Gastroesophageal sphincter (tissue), 3 donors: Measurements from ENCODE around the gene FGR.

Experiments used
- POLR2A ChIP-seq, 2 donors: fragments of 450-650 bp; IDR thresholded peaks; one replicate each; pipeline ENCODE4 v1.6.1; 2017; ENCODE audit warnings: antibody characterized with exemption in 2 of 2, mild to moderate bottlenecking in 2 of 2, moderate library complexity in 1 of 2
- TF ChIP-seq, protein P1 (sequence below), 4 experiments: fragments of 200-600 bp in 2 of 4; fragments of 450-650 bp in 2 of 4; sonication (generic) in 1 of 4; IDR thresholded peaks; one replicate each; pipeline ENCODE4 v1.5.1; 2017 to 2019; ENCODE audit warnings: antibody characterized with exemption in 4 of 4, mild to moderate bottlenecking in 2 of 4, moderate library complexity in 2 of 4

DNA sequence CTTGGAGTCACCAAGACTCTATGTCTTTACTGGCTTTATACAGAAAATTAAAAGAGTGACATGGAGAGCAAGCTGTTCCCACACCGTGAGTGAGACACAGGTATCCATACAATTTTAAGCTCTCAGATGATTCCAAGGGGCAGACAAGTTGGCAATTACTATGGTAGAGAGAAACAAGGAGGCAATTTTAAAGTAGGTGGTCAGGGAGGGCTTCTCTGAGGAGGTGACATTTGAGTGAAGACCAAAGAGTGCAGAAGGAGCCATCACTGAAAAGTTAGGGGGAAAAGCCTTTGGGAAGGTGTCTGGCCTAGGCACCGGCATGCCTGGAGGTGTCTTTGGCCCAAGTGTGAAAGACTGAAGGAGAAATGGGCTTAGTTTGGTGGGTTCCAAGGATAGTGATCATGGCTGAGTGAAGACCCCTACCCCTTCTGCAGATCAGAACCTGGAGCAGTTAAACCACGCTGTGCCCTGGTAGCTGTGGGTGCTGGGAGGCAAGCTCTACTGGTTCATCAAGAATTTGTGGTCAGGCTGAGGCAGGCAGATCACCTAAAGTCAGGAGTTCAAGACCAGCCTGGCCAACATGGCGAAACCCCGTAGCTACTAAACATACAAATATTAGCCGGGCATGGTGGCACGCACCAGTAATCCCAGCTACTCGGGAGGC lies 26.6 kb upstream of the FGR start:
- TF ChIP-seq, protein P1, sequence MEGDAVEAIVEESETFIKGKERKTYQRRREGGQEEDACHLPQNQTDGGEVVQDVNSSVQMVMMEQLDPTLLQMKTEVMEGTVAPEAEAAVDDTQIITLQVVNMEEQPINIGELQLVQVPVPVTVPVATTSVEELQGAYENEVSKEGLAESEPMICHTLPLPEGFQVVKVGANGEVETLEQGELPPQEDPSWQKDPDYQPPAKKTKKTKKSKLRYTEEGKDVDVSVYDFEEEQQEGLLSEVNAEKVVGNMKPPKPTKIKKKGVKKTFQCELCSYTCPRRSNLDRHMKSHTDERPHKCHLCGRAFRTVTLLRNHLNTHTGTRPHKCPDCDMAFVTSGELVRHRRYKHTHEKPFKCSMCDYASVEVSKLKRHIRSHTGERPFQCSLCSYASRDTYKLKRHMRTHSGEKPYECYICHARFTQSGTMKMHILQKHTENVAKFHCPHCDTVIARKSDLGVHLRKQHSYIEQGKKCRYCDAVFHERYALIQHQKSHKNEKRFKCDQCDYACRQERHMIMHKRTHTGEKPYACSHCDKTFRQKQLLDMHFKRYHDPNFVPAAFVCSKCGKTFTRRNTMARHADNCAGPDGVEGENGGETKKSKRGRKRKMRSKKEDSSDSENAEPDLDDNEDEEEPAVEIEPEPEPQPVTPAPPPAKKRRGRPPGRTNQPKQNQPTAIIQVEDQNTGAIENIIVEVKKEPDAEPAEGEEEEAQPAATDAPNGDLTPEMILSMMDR (IDR thresholded peaks at IDR 0.05) = no peak
- TF ChIP-seq POLR2A (IDR thresholded peaks at IDR 0.05) = no peak
